A549 (cell line): ENCODE data around the gene PHGDH. TPM values are rescaled to one million over a fixed set of nuclear protein-coding genes. Genes with fewer than 3 reads are reported as not detected.

Source experiments
- ATAC-seq, 2 experiments: fragments of 200-7000 bp in 1 of 2; fragments of >200 bp in 1 of 2; cut with Nextera tagmentation in 1 of 2; cut with Tn5 transposase in 1 of 2; 3 replicates each; pipeline versions ENCODE4 v1.8.0 to v1.9.1; 2018 to 2020; ENCODE audit warnings: mild to moderate bottlenecking in 1 of 2, moderate library complexity in 1 of 2
- CTCF ChIA-PET: fragments of 300-600 bp; sonication (Branson Sonifier 250); formaldehyde crosslinking; extraction: SDS; loops from one replicate; lab custom pipeline; 2021; ENCODE audit warnings: antibody characterized with exemption, inconsistent platforms; lab: Yijun Ruan, JAX
- POLR2A ChIA-PET: fragments of 350-600 bp; formaldehyde crosslinking; extraction: SDS; loops from one replicate; lab custom pipeline; 2021; ENCODE audit warnings: antibody characterized with exemption, inconsistent platforms; lab: Yijun Ruan, JAX
- DNase-seq, 2 experiments: peaks; one replicate each; pipeline versions ENCODE4 v3.0.0 to v3.0.0-alpha.2; 2011 to 2016; ENCODE audit warnings: low read depth in 1 of 2, low spot score in 1 of 2
- FAIRE-seq: peaks from 2 replicates; lab custom pipeline; 2011; peaks lifted over from hg19 to GRCh38; lab: Jason Lieb, UNC
- H3K27ac ChIP-seq, 2 experiments: fragments of >200 bp; sonication (Bioruptor Twin); formaldehyde crosslinking; 3 replicates each; pipeline ENCODE4 v1.5.1; 2016 to 2017
- H3K4me1 ChIP-seq: fragments of >200 bp; sonication (Bioruptor Twin); formaldehyde crosslinking; 3 replicates; pipeline ENCODE4 v1.6.1; 2016
- H3K4me2 ChIP-seq: fragments of >200 bp; sonication (Bioruptor Twin); formaldehyde crosslinking; 3 replicates; pipeline ENCODE4 v1.6.1; 2016
- H3K4me3 ChIP-seq: fragments of >200 bp; sonication (Bioruptor Twin); formaldehyde crosslinking; 3 replicates; pipeline ENCODE4 v1.5.1; 2016
- H3K9me3 ChIP-seq: fragments of >200 bp; sonication (Bioruptor Twin); formaldehyde crosslinking; 3 replicates; pipeline ENCODE4 v1.6.1; 2016
- CBX8 ChIP-seq: fragments of 200-600 bp; sonication (generic); IDR thresholded peaks from 2 replicates; pipeline ENCODE4 v1.6.1; 2016
- CHD2 ChIP-seq: fragments of 150-350 bp; IDR thresholded peaks from 2 replicates; pipeline ENCODE4 v1.6.1; 2014; ENCODE audit warnings: low read length; ENCODE audit not compliant: partially characterized antibody
- CHD4 ChIP-seq: fragments of 200-600 bp; sonication (generic); IDR thresholded peaks from 2 replicates; pipeline ENCODE4 v1.6.1; 2016; ENCODE audit warnings: antibody characterized with exemption, mild to moderate bottlenecking, borderline replicate concordance
- E2F6 ChIP-seq: IDR thresholded peaks from 2 replicates; pipeline ENCODE4 v1.6.1; 2012; ENCODE audit warnings: low read depth, borderline replicate concordance
- FOSL2 ChIP-seq, 2 experiments: fragments of 450-650 bp in 1 of 2; fragments of >200 bp in 1 of 2; sonication (Bioruptor Twin) in 1 of 2; formaldehyde crosslinking; IDR thresholded peaks; 2 replicates each; pipeline versions ENCODE4 v1.5.0 to v1.6.1; 2016 to 2020; ENCODE audit warnings: mild to moderate bottlenecking in 1 of 2, moderate library complexity in 1 of 2
- HDAC2 ChIP-seq: fragments of 200-600 bp; sonication (generic); IDR thresholded peaks from 2 replicates; pipeline ENCODE4 v1.6.1; 2016
- HEYL ChIP-seq: fragments of 250-450 bp; sonication (Bioruptor Pico); IDR thresholded peaks from 2 replicates; pipeline ENCODE4 v1.8.0; 2021; ENCODE audit warnings: mild to moderate bottlenecking, moderate library complexity
- JUN ChIP-seq, 2 experiments: fragments of >200 bp; sonication (Bioruptor Twin); formaldehyde crosslinking; IDR thresholded peaks; 2 replicates in 1 of 2; 3 replicates in 1 of 2; pipeline ENCODE4 v1.6.1; 2016 to 2017
- MAFK ChIP-seq: fragments of 450-650 bp; IDR thresholded peaks from 2 replicates; pipeline ENCODE4 v1.6.1; 2014; ENCODE audit not compliant: partially characterized antibody
- MAX ChIP-seq: IDR thresholded peaks from 2 replicates; pipeline ENCODE4 v1.6.1; 2012
- NPAS2 ChIP-seq: fragments of 250-450 bp; sonication (Bioruptor Pico); IDR thresholded peaks from 2 replicates; pipeline ENCODE4 v1.8.0; 2022; ENCODE audit warnings: mild to moderate bottlenecking, moderate library complexity, borderline replicate concordance
- NR3C1 ChIP-seq: fragments of >200 bp; sonication (Bioruptor Twin); formaldehyde crosslinking; IDR thresholded peaks from 3 replicates; pipeline ENCODE4 v1.6.1; 2017
- PHF8 ChIP-seq: fragments of 200-600 bp; sonication (generic); IDR thresholded peaks from 2 replicates; pipeline ENCODE4 v1.6.1; 2016; ENCODE audit warnings: low read depth, mild to moderate bottlenecking, antibody characterized with exemption, moderate library complexity, borderline replicate concordance
- POLR2A ChIP-seq: IDR thresholded peaks from 2 replicates; pipeline ENCODE4 v1.6.1; 2012; ENCODE audit warnings: mild to moderate bottlenecking, low read length
- POLR2AphosphoS2 ChIP-seq: conservative IDR thresholded peaks from 2 replicates; pipeline ENCODE4 v1.6.1; 2012; ENCODE audit warnings: low read length, improper control_type of control experiment, inconsistent platforms
- RFX5 ChIP-seq: fragments of 450-650 bp; IDR thresholded peaks from 2 replicates; pipeline ENCODE4 v1.7.1; 2014; ENCODE audit warnings: antibody characterized with exemption, mild to moderate bottlenecking, moderate library complexity
- SMC3 ChIP-seq: fragments of >200 bp; sonication (Bioruptor Twin); formaldehyde crosslinking; IDR thresholded peaks from 3 replicates; pipeline ENCODE4 v1.6.1; 2018; ENCODE audit warnings: inconsistent platforms
- TP53 ChIP-seq: fragments of 250-450 bp; sonication (Bioruptor Pico); IDR thresholded peaks from 2 replicates; pipeline ENCODE4 v1.5.0; 2021; ENCODE audit warnings: mild to moderate bottlenecking, moderate library complexity
- USF2 ChIP-seq: fragments of 450-650 bp; IDR thresholded peaks from 2 replicates; pipeline ENCODE4 v1.6.1; 2014; ENCODE audit warnings: antibody characterized with exemption
- WGBS: methylation state at CpG from one replicate; pipeline ENCODE4 v1.1.6; 2017; ENCODE audit errors: missing lambda C conversion rate; 5-methylcytosine and 5-hydroxymethylcytosine counted together
- polyA plus RNA-seq, 4 experiments: library from polyadenylated mRNA; depleted of rRNA in 3 of 4; stranded (reverse); fragments of >200 nt; fragmentation: RNase III in 1 of 4; extraction: RNeasy Plus Mini Kit Qiagen cat#74134 plus additional on column Dnase treatment in 1 of 4; gene quantifications; 2 replicates in 3 of 4; 3 replicates in 1 of 4; pipeline ENCODE4 v1.2.3, GENCODE V29; 2011 to 2017
- TF ChIP-seq, protein P1 (sequence below): fragments of 200-600 bp; sonication (generic); IDR thresholded peaks from 2 replicates; pipeline ENCODE4 v1.6.1; 2016; ENCODE audit warnings: antibody characterized with exemption, mild to moderate bottlenecking, moderate library complexity

PHGDH gene
- polyA plus RNA-seq, 2 of the 4 experiments (the other 2 are of a cell fraction): 41.4 to 65.6 TPM

DNA sequence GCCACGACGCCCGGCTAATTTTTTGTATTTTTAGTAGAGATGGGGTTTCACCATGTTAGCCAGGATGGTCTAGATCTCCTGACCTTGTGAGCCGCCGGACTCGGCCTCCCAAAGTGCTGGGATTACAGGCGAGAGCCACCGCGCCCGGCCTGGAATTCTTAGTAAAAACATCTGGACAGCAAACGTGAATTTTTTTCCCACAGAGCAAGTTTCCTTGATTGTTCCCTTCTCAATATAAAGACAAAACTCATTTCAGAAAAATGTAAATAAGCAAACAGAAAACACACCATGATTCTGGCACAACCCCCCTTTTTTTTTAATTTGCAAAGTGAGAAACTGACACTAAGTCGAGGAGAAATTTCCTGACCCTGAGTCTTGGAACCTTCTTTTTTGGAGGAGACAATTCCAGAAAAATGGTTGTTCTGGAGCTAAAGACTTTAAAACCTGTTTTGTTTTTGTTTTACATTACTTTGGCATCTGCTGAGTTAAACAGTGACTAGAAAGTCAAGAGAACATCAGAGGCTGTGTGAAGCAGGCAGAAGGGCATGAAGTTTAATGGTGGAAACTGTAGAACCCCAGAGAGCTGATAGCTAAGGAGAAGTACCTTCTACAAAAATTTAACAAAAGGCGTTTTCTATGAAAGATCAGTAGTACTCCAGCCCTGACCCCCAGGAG, 67.3 kb downstream of the PHGDH start (continued):
- TF ChIP-seq, protein P1, sequence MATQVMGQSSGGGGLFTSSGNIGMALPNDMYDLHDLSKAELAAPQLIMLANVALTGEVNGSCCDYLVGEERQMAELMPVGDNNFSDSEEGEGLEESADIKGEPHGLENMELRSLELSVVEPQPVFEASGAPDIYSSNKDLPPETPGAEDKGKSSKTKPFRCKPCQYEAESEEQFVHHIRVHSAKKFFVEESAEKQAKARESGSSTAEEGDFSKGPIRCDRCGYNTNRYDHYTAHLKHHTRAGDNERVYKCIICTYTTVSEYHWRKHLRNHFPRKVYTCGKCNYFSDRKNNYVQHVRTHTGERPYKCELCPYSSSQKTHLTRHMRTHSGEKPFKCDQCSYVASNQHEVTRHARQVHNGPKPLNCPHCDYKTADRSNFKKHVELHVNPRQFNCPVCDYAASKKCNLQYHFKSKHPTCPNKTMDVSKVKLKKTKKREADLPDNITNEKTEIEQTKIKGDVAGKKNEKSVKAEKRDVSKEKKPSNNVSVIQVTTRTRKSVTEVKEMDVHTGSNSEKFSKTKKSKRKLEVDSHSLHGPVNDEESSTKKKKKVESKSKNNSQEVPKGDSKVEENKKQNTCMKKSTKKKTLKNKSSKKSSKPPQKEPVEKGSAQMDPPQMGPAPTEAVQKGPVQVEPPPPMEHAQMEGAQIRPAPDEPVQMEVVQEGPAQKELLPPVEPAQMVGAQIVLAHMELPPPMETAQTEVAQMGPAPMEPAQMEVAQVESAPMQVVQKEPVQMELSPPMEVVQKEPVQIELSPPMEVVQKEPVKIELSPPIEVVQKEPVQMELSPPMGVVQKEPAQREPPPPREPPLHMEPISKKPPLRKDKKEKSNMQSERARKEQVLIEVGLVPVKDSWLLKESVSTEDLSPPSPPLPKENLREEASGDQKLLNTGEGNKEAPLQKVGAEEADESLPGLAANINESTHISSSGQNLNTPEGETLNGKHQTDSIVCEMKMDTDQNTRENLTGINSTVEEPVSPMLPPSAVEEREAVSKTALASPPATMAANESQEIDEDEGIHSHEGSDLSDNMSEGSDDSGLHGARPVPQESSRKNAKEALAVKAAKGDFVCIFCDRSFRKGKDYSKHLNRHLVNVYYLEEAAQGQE: no peak
- no peak for TF ChIP-seq RFX5
- TF ChIP-seq FOSL2 (IDR thresholded peaks at IDR 0.05): no peak
- no peak for TF ChIP-seq FOSL2 (CRISPR knock-in tag; IDR thresholded peaks at IDR 0.05)
- TF ChIP-seq JUN (IDR thresholded peaks at IDR 0.05): no peak
- no peak for TF ChIP-seq E2F6
- no peak for TF ChIP-seq USF2
- TF ChIP-seq MAX: no peak
- TF ChIP-seq, all 56 proteins: peak for 0

- CTCF ChIA-PET: interaction anchor here (0.6 kb wide), 2 partner anchors 13 to 97 kb away, joined by 3 read pairs; no protein-coding TSS in a partner anchor
- DNase-seq: peak in 1 of 2 experiments; percentile 3
- TF ChIP-seq POLR2A (no peak), SMC3 (no peak), TP53 (CRISPR knock-in tag) (no peak), NPAS2 (CRISPR knock-in tag) (no peak), HDAC2 (no peak), POLR2AphosphoS2 (no peak)
- TF ChIP-seq, all 56 proteins: peak for 0
- Histone ChIP-seq H3K4me2 (peak overlapping the region; percentile 55; the same call in 2 of the 3 replicates), H3K4me1 (no peaks in the 10 kb centered on the region; the same call in 2 of the 3 replicates), H3K9me3 (no peaks in the 10 kb centered on the region), H3K27ac (no peak overlapping the region), H3K4me3 (no peak overlapping the region)
- ATAC-seq (peak; percentile 34 to 56; a peak in 3 of 6 replicates), FAIRE-seq (no peak)
- 13% methylated on average over 5 of the region's 5 CpGs for WGBS
- POLR2A ChIA-PET: no interaction called here
Observed at GRCh38 chr1:119779869-119780356, 68.2 kb downstream of the PHGDH start.

GRCh38 chr1:119781434-119782210, 69.9 kb downstream of the PHGDH start:
- POLR2A ChIA-PET: no interaction called here
- ATAC-seq (no peak), DNase-seq (no peak), FAIRE-seq (no peak)
- Histone ChIP-seq H3K27ac (no peak overlapping the region), H3K4me3 (no peak overlapping the region), H3K4me1 (no peaks in the 10 kb centered on the region; the same call in 2 of the 3 replicates), H3K9me3 (no peaks in the 10 kb centered on the region), H3K4me2 (no peak overlapping the region)
- CTCF ChIA-PET: interaction anchor here (1.3 kb wide), 1 partner anchor 30 kb away, joined by 3 read pairs; no protein-coding TSS in a partner anchor
- WGBS: 83% methylated on average over 11 of the region's 11 CpGs
- TF ChIP-seq MAFK (peak; percentile 28), PHF8 (no peak), HEYL (CRISPR knock-in tag) (no peak), CHD2 (no peak), CHD4 (no peak), CBX8 (no peak), SMC3 (no peak), NR3C1 (no peak)
